ENCODE measurements around the gene ATP11B.

The ATP11B gene

GRCh38 chr3:182792901-182793662 lies at the start of gene ATP11B:
Gene ATP11B, plus strand, starts transcription at chr3:182793504. Its CDS starts 256 bp downstream, at chr3:182793760.
- FAIRE-seq = peak; percentile 80
- peak; percentile 63 for DNase-seq (ENCODE audit: insufficient read length, low spot score)
- peak; percentile 72 for TF ChIP-seq POLR2A (IDR thresholded peaks at IDR 0.05; ENCODE audit: low read depth, low read length)

GRCh38 chr3:182746959-182747358 lies 46.3 kb upstream of the ATP11B start:
- TF ChIP-seq POLR2A (IDR thresholded peaks at IDR 0.05; ENCODE audit: low read depth, low read length) = no peak
- FAIRE-seq (peak; percentile 65), DNase-seq (ENCODE audit: insufficient read length, low spot score) (no peak)

GRCh38 chr3:182755308-182755707 lies 38.0 kb upstream of the ATP11B start:
- FAIRE-seq (peak; percentile 66), DNase-seq (ENCODE audit: insufficient read length, low spot score) (no peak)

GRCh38 chr3:182755712-182756111 lies 37.6 kb upstream of the ATP11B start:
- TF ChIP-seq POLR2A (IDR thresholded peaks at IDR 0.05; ENCODE audit: low read depth, low read length) = no peak
- DNase-seq (ENCODE audit: insufficient read length, low spot score) = no peak
- FAIRE-seq = no peak

More at GRCh38 chr3:182755308-182755707, 38.0 kb upstream of the ATP11B start:
- TF ChIP-seq POLR2A (IDR thresholded peaks at IDR 0.05; ENCODE audit: low read depth, low read length) = no peak

- FAIRE-seq (no peak), DNase-seq (ENCODE audit: insufficient read length, low spot score) (no peak)
- no peak for TF ChIP-seq POLR2A (IDR thresholded peaks at IDR 0.05; ENCODE audit: low read depth, low read length)
Observed at GRCh38 chr3:182760576-182761164, 32.6 kb upstream of the ATP11B start.

GRCh38 chr3:182763896-182764295 lies 29.4 kb upstream of the ATP11B start:
- TF ChIP-seq POLR2A (IDR thresholded peaks at IDR 0.05; ENCODE audit: low read depth, low read length) = no peak
- FAIRE-seq (no peak), DNase-seq (ENCODE audit: insufficient read length, low spot score) (no peak)

GRCh38 chr3:182765287-182765686 lies 28.0 kb upstream of the ATP11B start:
- TF ChIP-seq POLR2A (IDR thresholded peaks at IDR 0.05; ENCODE audit: low read depth, low read length) = no peak
- FAIRE-seq (no peak), DNase-seq (ENCODE audit: insufficient read length, low spot score) (no peak)

- TF ChIP-seq POLR2A (IDR thresholded peaks at IDR 0.05; ENCODE audit: low read depth, low read length) = no peak
- DNase-seq (ENCODE audit: insufficient read length, low spot score) = no peak
- FAIRE-seq = no peak
Observed at GRCh38 chr3:182766099-182766498, 27.2 kb upstream of the ATP11B start.

- FAIRE-seq = no peak
- no peak for DNase-seq (ENCODE audit: insufficient read length, low spot score)
- TF ChIP-seq POLR2A (IDR thresholded peaks at IDR 0.05; ENCODE audit: low read depth, low read length) = no peak
Observed at GRCh38 chr3:182768413-182768812, 24.9 kb upstream of the ATP11B start.

- no peak for TF ChIP-seq POLR2A (IDR thresholded peaks at IDR 0.05; ENCODE audit: low read depth, low read length)
- FAIRE-seq (no peak), DNase-seq (ENCODE audit: insufficient read length, low spot score) (no peak)
Observed at GRCh38 chr3:182769673-182770072, 23.6 kb upstream of the ATP11B start.

- no peak for TF ChIP-seq POLR2A (IDR thresholded peaks at IDR 0.05; ENCODE audit: low read depth, low read length)
- FAIRE-seq (no peak), DNase-seq (ENCODE audit: insufficient read length, low spot score) (no peak)
Observed at GRCh38 chr3:182782149-182782548, 11.2 kb upstream of the ATP11B start.

- TF ChIP-seq POLR2A (IDR thresholded peaks at IDR 0.05; ENCODE audit: low read depth, low read length) = no peak
- FAIRE-seq (no peak), DNase-seq (ENCODE audit: insufficient read length, low spot score) (no peak)
Observed at GRCh38 chr3:182783106-182783505, 10.2 kb upstream of the ATP11B start.

- no peak for DNase-seq (ENCODE audit: insufficient read length, low spot score)
- peak; percentile 43 for FAIRE-seq
- no peak for TF ChIP-seq POLR2A (IDR thresholded peaks at IDR 0.05; ENCODE audit: low read depth, low read length)
Observed at GRCh38 chr3:182784542-182784941, 8.8 kb upstream of the ATP11B start.

- no peak for DNase-seq (ENCODE audit: insufficient read length, low spot score)
- FAIRE-seq = no peak
- no peak for TF ChIP-seq POLR2A (IDR thresholded peaks at IDR 0.05; ENCODE audit: low read depth, low read length)
Observed at GRCh38 chr3:182785142-182785541, 8.2 kb upstream of the ATP11B start.

- TF ChIP-seq POLR2A (IDR thresholded peaks at IDR 0.05; ENCODE audit: low read depth, low read length) = no peak
- FAIRE-seq (no peak), DNase-seq (ENCODE audit: insufficient read length, low spot score) (no peak)
Observed at GRCh38 chr3:182785756-182786155, 7.5 kb upstream of the ATP11B start.
